Forelimb muscle (tissue), 1 donor: ENCODE results near the gene ZNF561. TPM values are rescaled to one million over a fixed set of nuclear protein-coding genes. Genes with fewer than 3 reads are reported as not detected.

Experiments
- DNase-seq: peaks from one replicate; pipeline ENCODE4 v3.0.0-alpha.2; 2013; ENCODE audit warnings: low read depth
- polyA plus RNA-seq: library from polyadenylated mRNA; unstranded; fragments of 120-200 nt; gene quantifications from one replicate; pipeline ENCODE4 v1.2.1, GENCODE V29; 2013; ENCODE audit not compliant: insufficient read length

Gene ZNF561
- polyA plus RNA-seq, 1 donor, result 30.2 TPM

DNA sequence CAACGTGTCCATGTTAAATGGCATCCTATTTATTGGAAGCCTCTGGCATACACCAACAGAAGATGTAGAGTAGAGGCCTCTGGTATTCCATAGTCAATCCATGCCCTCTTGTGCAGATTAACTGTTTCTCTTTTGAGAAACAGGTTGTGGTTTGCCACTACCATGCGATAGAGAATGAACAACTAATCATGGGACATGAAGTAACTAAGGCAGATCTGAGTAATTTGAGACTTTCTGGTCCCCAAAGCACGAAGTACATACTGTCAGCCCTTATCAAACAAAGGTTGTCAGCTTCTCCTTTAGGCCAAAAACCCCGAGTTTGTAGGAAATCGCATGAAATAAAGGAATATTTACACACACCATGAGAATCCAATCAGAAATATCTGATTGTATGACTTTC lies 40.3 kb downstream of the ZNF561 start:
- DNase-seq, result no peak

DNA sequence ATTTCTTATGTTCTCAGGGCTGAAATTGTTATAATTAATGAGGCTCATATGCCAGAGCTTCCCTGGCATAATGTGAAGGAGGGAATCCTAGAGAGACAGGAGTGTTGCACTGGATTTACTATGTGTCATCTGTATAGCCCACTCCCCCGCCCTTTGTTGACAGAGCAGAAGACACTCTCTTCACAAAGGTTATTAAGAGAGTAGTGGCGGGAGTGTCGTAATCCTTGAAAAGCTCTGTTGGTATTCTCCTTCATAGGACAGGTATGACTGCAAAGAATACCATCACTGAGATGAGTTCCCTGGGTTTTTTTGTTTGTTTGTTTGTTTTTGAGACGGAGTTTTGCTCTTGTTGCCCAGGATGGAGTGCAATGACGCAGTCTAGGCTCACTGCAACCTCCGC lies 50.8 kb downstream of the ZNF561 start:
- DNase-seq, result no peak

DNA sequence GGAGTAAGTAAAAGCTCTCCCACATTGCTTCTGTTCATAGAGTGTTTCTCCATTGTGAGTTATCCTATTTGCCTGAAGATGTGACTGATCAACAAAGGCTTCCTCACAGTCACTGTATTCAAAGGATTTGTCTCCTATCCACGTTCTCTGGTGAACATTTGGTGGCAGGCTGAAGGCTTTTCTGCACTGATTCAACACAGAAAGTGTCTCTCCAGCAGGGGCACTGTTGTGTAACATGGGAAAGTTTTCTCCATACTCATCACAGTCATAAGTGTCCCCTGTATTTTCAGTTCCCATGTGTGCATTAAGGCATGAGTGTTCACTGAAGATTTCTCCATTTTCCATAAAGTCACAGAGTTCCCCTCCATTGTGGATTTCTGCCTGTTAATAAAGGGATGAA lies 54.3 kb downstream of the ZNF561 start:
- no peak for DNase-seq

DNA sequence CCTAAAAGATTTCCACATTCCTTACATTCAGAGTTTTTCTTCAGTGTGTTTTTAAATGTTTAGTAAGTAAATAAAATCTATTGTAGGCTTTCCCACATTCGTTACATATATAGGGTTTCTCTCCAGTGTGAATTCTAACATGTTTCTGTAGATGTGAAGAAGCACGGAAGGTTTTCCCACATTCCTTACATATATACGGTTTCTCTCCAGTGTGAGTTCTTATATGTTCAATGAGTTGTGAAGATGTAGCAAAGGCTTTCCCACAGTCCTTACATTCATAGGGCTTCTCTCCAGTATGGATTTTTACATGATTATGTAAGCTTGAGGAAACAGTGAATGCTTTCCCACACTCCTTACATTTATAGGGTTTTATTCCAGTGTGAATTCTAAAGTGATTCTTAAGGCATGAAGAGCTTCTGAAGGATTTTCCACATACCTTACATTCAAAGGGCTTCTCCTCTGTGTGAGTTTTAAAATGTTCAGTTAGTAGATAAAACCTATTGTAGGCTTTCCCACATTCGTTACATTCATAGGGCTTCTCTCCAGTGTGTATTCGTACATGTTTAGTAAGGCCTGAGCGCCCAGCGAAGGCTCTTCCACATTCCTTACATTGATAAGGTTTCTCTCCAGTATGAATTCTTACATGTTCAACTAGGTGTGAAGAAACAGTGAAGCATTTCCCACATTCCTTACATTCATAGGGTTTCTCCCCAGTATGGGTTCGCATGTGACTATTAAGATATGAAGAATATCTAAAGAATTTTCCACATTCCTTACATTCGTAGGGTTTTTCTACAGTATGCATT lies 54.9 kb downstream of the ZNF561 start:
- DNase-seq, result no peak

Other genes starting within 250 kb of the ZNF561 start
- 21.7 TPM for gene ZNF266, start 185.7 kb downstream of the ZNF561 start, polyA plus RNA-seq
- 0.09 TPM for gene ZNF560, start 122.6 kb downstream of the ZNF561 start, polyA plus RNA-seq
- 10.9 TPM for gene ZNF426, start 82.6 kb downstream of the ZNF561 start, polyA plus RNA-seq
- 9.9 TPM for gene ZNF121, start 36.7 kb downstream of the ZNF561 start, polyA plus RNA-seq
- 16.2 TPM for gene ZNF562, start 53.9 kb upstream of the ZNF561 start, polyA plus RNA-seq
- 11.8 TPM for gene ZNF846, start 147.5 kb upstream of the ZNF561 start, polyA plus RNA-seq
- 27.2 TPM for gene FBXL12, start 197.8 kb upstream of the ZNF561 start, polyA plus RNA-seq
- 164 TPM for gene UBL5, start 206.7 kb upstream of the ZNF561 start, polyA plus RNA-seq
- 71.0 TPM for gene PIN1, start 214.1 kb upstream of the ZNF561 start, polyA plus RNA-seq